GM23338 (cell line): ENCODE data around the gene TPRX1. TPM values are rescaled to one million over a fixed set of nuclear protein-coding genes. Genes with fewer than 3 reads are reported as not detected.

ENCODE experiments used
- ATAC-seq: fragments of 200-7000 bp; cut with Tn5 transposase; 3 replicates; pipeline ENCODE4 v1.9.1; 2020
- DNase-seq: peaks from one replicate; pipeline ENCODE4 v3.0.0-alpha.2; 2015; ENCODE audit warnings: low spot score
- H2AFZ ChIP-seq: fragments of 200-600 bp; sonication (generic); 2 replicates; pipeline ENCODE4 v1.8.0; 2016; ENCODE audit warnings: antibody characterized with exemption, mild to moderate bottlenecking, moderate library complexity
- H3F3A ChIP-seq: fragments of 200-600 bp; sonication (generic); replicated peaks from 2 replicates; pipeline ENCODE4 v1.8.0; 2017; ENCODE audit warnings: antibody characterized with exemption, mixed run types, low read depth
- H3K27ac ChIP-seq: fragments of 200-600 bp; sonication (generic); 2 replicates; pipeline ENCODE4 v1.6.1; 2016; ENCODE audit warnings: low read depth
- H3K27me3 ChIP-seq: fragments of 200-600 bp; sonication (generic); 2 replicates; pipeline ENCODE4 v1.8.0; 2016; ENCODE audit warnings: mild to moderate bottlenecking, mixed run types, moderate library complexity; ENCODE audit not compliant: insufficient read depth
- H3K36me3 ChIP-seq: fragments of 200-600 bp; sonication (generic); 2 replicates; pipeline ENCODE4 v1.8.0; 2016; ENCODE audit warnings: mild to moderate bottlenecking; ENCODE audit not compliant: insufficient read depth
- H3K4me1 ChIP-seq: fragments of 200-600 bp; sonication (generic); 2 replicates; pipeline ENCODE4 v1.8.0; 2016; ENCODE audit warnings: mild to moderate bottlenecking, moderate library complexity; ENCODE audit not compliant: insufficient read depth
- H3K4me2 ChIP-seq: fragments of 200-600 bp; sonication (generic); 2 replicates; pipeline ENCODE4 v1.7.1; 2017; ENCODE audit warnings: mixed run types
- H3K4me3 ChIP-seq: fragments of 200-600 bp; sonication (generic); 2 replicates; pipeline ENCODE4 v1.6.1; 2016; ENCODE audit warnings: mixed run types
- H3K79me2 ChIP-seq: fragments of 200-600 bp; sonication (generic); replicated peaks from 2 replicates; pipeline ENCODE4 v1.8.0; 2017; ENCODE audit warnings: mild to moderate bottlenecking; ENCODE audit not compliant: insufficient read depth
- H3K9me2 ChIP-seq: fragments of 200-600 bp; sonication (generic); 2 replicates; pipeline ENCODE4 v1.8.0; 2017; ENCODE audit not compliant: insufficient read depth
- H4K20me1 ChIP-seq: fragments of 200-600 bp; sonication (generic); replicated peaks from 2 replicates; pipeline ENCODE4 v1.8.0; 2017; ENCODE audit warnings: mild to moderate bottlenecking; ENCODE audit not compliant: insufficient read depth
- H3K27ac Mint-ChIP-seq: 2 replicates; pipeline ENCODE4 v1.8.0; 2020; ENCODE audit warnings: inconsistent platforms, mild to moderate bottlenecking, moderate library complexity, mixed read lengths
- H3K27me3 Mint-ChIP-seq: 3 replicates; pipeline ENCODE4 v1.8.0; 2022; ENCODE audit warnings: low read depth, mild to moderate bottlenecking, moderate library complexity, mixed read lengths, inconsistent platforms; ENCODE audit not compliant: insufficient read depth, poor library complexity
- H3K36me3 Mint-ChIP-seq: 3 replicates; pipeline ENCODE4 v1.8.0; 2021; ENCODE audit warnings: low read depth, mild to moderate bottlenecking, inconsistent platforms, moderate library complexity, mixed read lengths
- H3K4me1 Mint-ChIP-seq: 3 replicates; pipeline ENCODE4 v1.8.0; 2020; ENCODE audit warnings: mild to moderate bottlenecking, inconsistent platforms, mixed read lengths
- H3K4me3 Mint-ChIP-seq: 3 replicates; pipeline ENCODE4 v1.8.0; 2021; ENCODE audit warnings: moderate library complexity, mild to moderate bottlenecking, inconsistent platforms, mixed read lengths
- H3K9me3 Mint-ChIP-seq: 3 replicates; pipeline ENCODE4 v1.8.0; 2020; ENCODE audit warnings: moderate library complexity, mild to moderate bottlenecking, inconsistent platforms, mixed read lengths
- EZH2 ChIP-seq: fragments of 200-600 bp; sonication (generic); IDR thresholded peaks from one replicate; pipeline ENCODE4 v1.8.0; 2017; ENCODE audit warnings: antibody characterized with exemption, mild to moderate bottlenecking, low read depth; ENCODE audit not compliant: unreplicated experiment
- EZH2phosphoT487 ChIP-seq: fragments of 200-600 bp; sonication (generic); IDR thresholded peaks from one replicate; pipeline ENCODE4 v1.8.1; 2018; ENCODE audit warnings: antibody characterized with exemption; ENCODE audit not compliant: unreplicated experiment
- NANOG ChIP-seq: IDR thresholded peaks from 2 replicates; pipeline ENCODE4 v1.6.1; 2016; ENCODE audit warnings: antibody characterized with exemption, borderline replicate concordance
- POLR2AphosphoS5 ChIP-seq: IDR thresholded peaks from 2 replicates; pipeline ENCODE4 v1.6.1; 2016; ENCODE audit warnings: antibody characterized with exemption, low read depth
- REST ChIP-seq: IDR thresholded peaks from one replicate; pipeline ENCODE4 v1.6.1; 2018; ENCODE audit warnings: antibody characterized with exemption; ENCODE audit not compliant: unreplicated experiment
- ZNF114 ChIP-seq: fragments of 250-450 bp; sonication (Bioruptor Pico); IDR thresholded peaks from 2 replicates; pipeline ENCODE4 v1.5.0; 2020; ENCODE audit warnings: mild to moderate bottlenecking, moderate library complexity
- ZNF331 ChIP-seq: fragments of 250-450 bp; sonication (Bioruptor Pico); IDR thresholded peaks from 2 replicates; pipeline ENCODE4 v1.5.0; 2020; ENCODE audit warnings: low read depth, mild to moderate bottlenecking, moderate library complexity
- polyA plus RNA-seq: library from polyadenylated mRNA; unstranded; fragments of >200 nt; fragmentation: Nextera tagmentation; extraction: Ambion mirVana; gene quantifications from 2 replicates; pipeline ENCODE4 v1.2.1, GENCODE V29; 2016
- total RNA-seq: library from RNA; depleted of rRNA; stranded (reverse); fragments of >200 nt; shearing (Covaris generic); gene quantifications from 2 replicates; pipeline ENCODE4 v1.2.3, GENCODE V29; 2014
- TF ChIP-seq, protein P1 (sequence below), 2 experiments: fragments of 200-600 bp in 1 of 2; sonication (generic) in 1 of 2; conservative IDR thresholded peaks; 2 replicates each; pipeline versions ENCODE4 v1.5.1 to v1.6.1; 2016 to 2017; ENCODE audit warnings: antibody characterized with exemption in 2 of 2, low read depth in 2 of 2, mild to moderate bottlenecking in 2 of 2, moderate library complexity in 1 of 2

TPRX1 gene
- total and polyA plus RNA-seq, 2 experiments from 2014 or later, result 0.28 TPM; not detected in 1

DNA sequence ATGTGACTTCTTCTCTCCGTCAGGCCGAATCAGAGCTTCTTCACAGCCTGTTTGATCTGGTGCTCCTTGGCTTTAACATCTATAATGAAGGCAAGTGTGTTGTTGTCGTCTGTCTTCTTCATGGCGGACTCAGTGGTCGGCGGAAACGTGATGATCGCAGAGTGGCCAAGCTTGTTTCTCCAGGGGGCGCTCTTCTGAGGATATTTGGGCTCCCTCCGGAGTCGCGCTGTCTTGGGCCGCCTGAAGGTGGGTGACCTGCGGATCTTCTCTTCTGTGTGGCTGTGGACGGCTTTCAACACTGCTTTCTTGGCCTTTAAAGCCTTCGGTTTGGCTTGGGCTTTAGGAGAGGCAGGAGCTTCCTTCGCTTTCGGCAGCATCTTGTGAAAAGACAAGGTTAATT, 9.8 kb downstream of the TPRX1 start:
- H3K36me3 Mint-ChIP-seq, result no peaks in the 10 kb centered on the region; the same call in 2 of the 3 replicates

More for the DNA sequence above, 9.8 kb downstream of the TPRX1 start:
- Histone ChIP-seq H3K27ac (no peak overlapping the region), H3K9me2 (no peaks in the 10 kb centered on the region), H3K4me1 (0 out of 2 replicates have a peak, but pooled peaks cover 7% of the 10 kb centered on the region), H3K4me2 (no peak overlapping the region), H3K36me3 (no peaks in the 10 kb centered on the region), H4K20me1 (no peaks in the 10 kb centered on the region), H2AFZ (0 out of 2 replicates have a peak overlapping the region, but pooled peaks have one; percentile 56), H3F3A (0 out of 2 replicates have a peak, but pooled peaks cover 4% of the 10 kb centered on the region), H3K4me3 (no peak overlapping the region), H3K27me3 (no peaks in the 10 kb centered on the region), H3K79me2 (no peaks in the 10 kb centered on the region)
- Mint-ChIP-seq H3K27me3 (peaks cover 6% of the 10 kb centered on the region), H3K4me1 (peaks cover 7% of the 10 kb centered on the region), H3K27ac (no peak overlapping the region), H3K9me3 (peaks cover 13% of the 10 kb centered on the region; the same call in 2 of the 3 replicates), H3K4me3 (no peak overlapping the region)
- ATAC-seq (peak; percentile 15), DNase-seq (peak; percentile 86)
- TF ChIP-seq EZH2 (no peak), POLR2AphosphoS5 (no peak), EZH2phosphoT487 (no peak), NANOG (no peak), ZNF114 (CRISPR knock-in tag) (no peak), ZNF331 (CRISPR knock-in tag) (no peak), REST (no peak)
- TF ChIP-seq, protein P1, sequence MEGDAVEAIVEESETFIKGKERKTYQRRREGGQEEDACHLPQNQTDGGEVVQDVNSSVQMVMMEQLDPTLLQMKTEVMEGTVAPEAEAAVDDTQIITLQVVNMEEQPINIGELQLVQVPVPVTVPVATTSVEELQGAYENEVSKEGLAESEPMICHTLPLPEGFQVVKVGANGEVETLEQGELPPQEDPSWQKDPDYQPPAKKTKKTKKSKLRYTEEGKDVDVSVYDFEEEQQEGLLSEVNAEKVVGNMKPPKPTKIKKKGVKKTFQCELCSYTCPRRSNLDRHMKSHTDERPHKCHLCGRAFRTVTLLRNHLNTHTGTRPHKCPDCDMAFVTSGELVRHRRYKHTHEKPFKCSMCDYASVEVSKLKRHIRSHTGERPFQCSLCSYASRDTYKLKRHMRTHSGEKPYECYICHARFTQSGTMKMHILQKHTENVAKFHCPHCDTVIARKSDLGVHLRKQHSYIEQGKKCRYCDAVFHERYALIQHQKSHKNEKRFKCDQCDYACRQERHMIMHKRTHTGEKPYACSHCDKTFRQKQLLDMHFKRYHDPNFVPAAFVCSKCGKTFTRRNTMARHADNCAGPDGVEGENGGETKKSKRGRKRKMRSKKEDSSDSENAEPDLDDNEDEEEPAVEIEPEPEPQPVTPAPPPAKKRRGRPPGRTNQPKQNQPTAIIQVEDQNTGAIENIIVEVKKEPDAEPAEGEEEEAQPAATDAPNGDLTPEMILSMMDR (conservative IDR thresholded peaks at IDR 0.05; ENCODE audit: low read depth in 2 of 2), result peak; percentile 78
